BLaER1 treated with 17β-estradiol and CSF1 and Interleukin-3, amounts not matched to agents 10 nM and 100 nM (cell line): Measurements from ENCODE around the gene CCL14.

ENCODE experiments used
- H3K27ac ChIP-seq, 11 experiments: shearing (Covaris generic); formaldehyde crosslinking; 2 replicates each; pipeline ENCODE4 v1.8.1; 2022
- H3K27me3 ChIP-seq, 11 experiments: shearing (Covaris generic); formaldehyde crosslinking; 2 replicates each; pipeline ENCODE4 v1.8.1; 2022
- H3K36me3 ChIP-seq, 11 experiments: shearing (Covaris generic); formaldehyde crosslinking; 2 replicates each; pipeline ENCODE4 v1.8.1; 2022
- H3K4me1 ChIP-seq, 10 experiments: shearing (Covaris generic); formaldehyde crosslinking; 2 replicates each; pipeline ENCODE4 v1.8.1; 2022
- H3K4me2 ChIP-seq, 11 experiments: shearing (Covaris generic); formaldehyde crosslinking; 2 replicates each; pipeline ENCODE4 v1.8.1; 2022
- H3K4me3 ChIP-seq, 10 experiments: shearing (Covaris generic); formaldehyde crosslinking; 2 replicates each; pipeline ENCODE4 v1.8.1; 2022
- H3K9ac ChIP-seq, 11 experiments: shearing (Covaris generic); formaldehyde crosslinking; 2 replicates each; pipeline ENCODE4 v1.8.1; 2022
- H3K9me3 ChIP-seq, 11 experiments: shearing (Covaris generic); formaldehyde crosslinking; replicated peaks in 1 of 11; 2 replicates each; pipeline ENCODE4 v1.8.1; 2022
- H4K20me1 ChIP-seq, 11 experiments: shearing (Covaris generic); formaldehyde crosslinking; 2 replicates each; pipeline ENCODE4 v1.8.1; 2022
- Cebpa-rat ChIP-seq, 11 experiments: shearing (Covaris generic); IDR thresholded peaks; 2 replicates each; pipeline ENCODE4 v1.8.1; 2022

Gene CCL14

GRCh38 chr17:35977509-35977908 lies 9.0 kb downstream of the CCL14 start:
- Histone ChIP-seq H3K27me3 (no peaks in the 10 kb centered on the region), H3K36me3 (no peaks in the 10 kb centered on the region), H3K4me2 (no peak overlapping the region), H4K20me1 (no peaks in the 10 kb centered on the region), H3K9ac (no peak overlapping the region), H3K27ac (no peak overlapping the region), H3K4me1 (peaks cover 0 to 21% (median 2%) of the 10 kb centered on the region in 10 experiments; a peak in 7 of 20 replicates), H3K4me3 (no peak overlapping the region), H3K9me3 (no peaks in the 10 kb centered on the region)
- no peak for TF ChIP-seq Cebpa-rat (IDR thresholded peaks at IDR 0.05)

DNA sequence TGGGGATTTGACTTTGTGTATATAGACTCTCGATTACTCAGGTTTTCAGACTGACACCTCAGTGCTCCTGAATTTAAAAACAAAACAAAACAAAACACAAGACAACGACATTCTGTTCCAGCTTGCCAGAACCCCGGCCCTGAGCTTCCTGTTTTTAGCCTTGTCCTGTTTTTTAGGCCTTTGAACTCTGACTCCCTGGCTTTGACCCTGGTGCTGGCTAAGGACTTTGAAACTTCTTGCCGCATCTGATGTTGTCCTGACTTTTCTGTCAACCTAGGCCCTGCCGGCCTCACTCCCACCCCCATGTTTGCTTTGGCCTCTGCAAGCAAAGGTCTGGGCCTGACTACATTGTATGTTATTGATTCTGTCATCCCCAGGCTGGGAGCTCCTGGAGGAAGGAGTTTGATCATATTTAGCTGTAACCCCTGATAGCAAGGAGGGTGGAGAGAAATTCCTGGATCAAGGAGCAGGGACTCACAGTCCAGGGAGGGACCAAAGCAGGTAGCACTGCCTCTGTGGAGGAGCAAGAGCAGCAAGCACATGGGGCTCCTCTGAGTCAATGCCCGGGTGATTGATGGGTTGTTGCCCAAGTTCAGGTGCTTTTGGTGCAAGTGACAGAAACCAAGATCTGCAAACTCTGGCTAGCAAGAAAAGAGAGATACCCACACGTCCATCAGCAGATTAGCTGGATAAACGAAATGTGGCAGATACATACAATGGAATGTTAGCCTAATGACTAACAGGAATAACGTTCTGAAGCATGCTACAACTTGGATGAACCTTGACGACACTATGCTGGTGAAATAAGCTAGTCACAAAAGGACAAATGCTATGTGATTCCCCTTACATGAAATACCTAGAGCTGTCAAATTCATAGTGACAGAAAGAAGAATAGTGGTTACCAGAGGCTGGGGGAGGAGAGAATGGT lies 12.9 kb downstream of the CCL14 start:
- peaks cover 0 to 36% (median 5%) of the 10 kb centered on the region in 10 experiments; a peak in 10 of 20 replicates for H3K4me1 ChIP-seq
- no peaks in the 10 kb centered on the region for H4K20me1 ChIP-seq
- H3K4me2 ChIP-seq = peak overlapping the region in 4 of 11 experiments; percentile 8 to 18 (median 14); a peak in 6 of 22 replicates
- peak overlapping the region in 1 of 11 experiments; percentile 16; a peak in 1 of 22 replicates for H3K27ac ChIP-seq
- no peaks in the 10 kb centered on the region for H3K36me3 ChIP-seq
- H3K4me3 ChIP-seq = no peak overlapping the region
- no peak for TF ChIP-seq Cebpa-rat (IDR thresholded peaks at IDR 0.05)
- no peak overlapping the region; a peak in 1 of 22 replicates for H3K9ac ChIP-seq
- no peaks in the 10 kb centered on the region for H3K9me3 ChIP-seq
- no peaks in the 10 kb centered on the region for H3K27me3 ChIP-seq

DNA sequence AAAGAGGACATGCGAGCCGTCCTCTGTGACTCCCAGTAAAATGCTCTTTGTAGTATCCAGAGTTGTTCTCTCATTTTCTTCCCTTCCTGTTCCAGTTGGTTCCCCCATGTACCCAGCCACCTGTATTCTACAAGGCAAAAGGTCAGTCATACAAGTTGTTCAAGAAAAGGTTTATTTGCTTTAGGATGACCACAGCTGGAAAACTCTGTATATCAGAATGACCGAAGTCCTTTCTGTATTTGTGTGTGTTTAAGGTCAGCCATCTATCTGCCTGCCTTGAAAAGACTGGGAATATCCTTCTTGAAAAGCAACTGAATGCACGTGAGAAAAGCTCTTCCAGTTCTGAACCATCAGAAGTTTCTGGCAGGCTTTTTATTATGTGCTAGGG lies 13.6 kb downstream of the CCL14 start:
- no peaks in the 10 kb centered on the region for H3K36me3 ChIP-seq
- H3K27me3 ChIP-seq = no peaks in the 10 kb centered on the region
- H3K27ac ChIP-seq = peak overlapping the region in 1 of 11 experiments; percentile 16; a peak in 1 of 22 replicates
- peak overlapping the region in 3 of 11 experiments; percentile 8 to 18 (median 18); a peak in 4 of 22 replicates for H3K4me2 ChIP-seq
- H3K4me1 ChIP-seq = peaks cover 0 to 36% (median 5%) of the 10 kb centered on the region in 10 experiments; a peak in 10 of 20 replicates
- H3K9me3 ChIP-seq = no peaks in the 10 kb centered on the region
- no peaks in the 10 kb centered on the region for H4K20me1 ChIP-seq
- H3K9ac ChIP-seq = no peak overlapping the region
- TF ChIP-seq Cebpa-rat (IDR thresholded peaks at IDR 0.05) = no peak
- H3K4me3 ChIP-seq = no peak overlapping the region

- TF ChIP-seq Cebpa-rat (IDR thresholded peaks at IDR 0.05) = no peak
- H3K27ac ChIP-seq = no peak overlapping the region
- no peaks in the 10 kb centered on the region for H3K36me3 ChIP-seq
- H3K9ac ChIP-seq = no peak overlapping the region
- H3K4me3 ChIP-seq = no peak overlapping the region
- no peaks in the 10 kb centered on the region for H4K20me1 ChIP-seq
- H3K27me3 ChIP-seq = no peaks in the 10 kb centered on the region
- no peaks in the 10 kb centered on the region for H3K9me3 ChIP-seq
- H3K4me1 ChIP-seq = peaks cover 0 to 36% (median 5%) of the 10 kb centered on the region in 10 experiments; a peak in 10 of 20 replicates
- H3K4me2 ChIP-seq = no peak overlapping the region
Measured at GRCh38 chr17:35972535-35972934, 14.0 kb downstream of the CCL14 start.

GRCh38 chr17:35972066-35972465 lies 14.5 kb downstream of the CCL14 start:
- Histone ChIP-seq H3K4me3 (no peak overlapping the region), H3K27ac (no peak overlapping the region), H3K4me1 (peaks cover 0 to 36% (median 5%) of the 10 kb centered on the region in 10 experiments; a peak in 10 of 20 replicates), H3K27me3 (no peaks in the 10 kb centered on the region), H3K36me3 (no peaks in the 10 kb centered on the region), H3K9ac (no peak overlapping the region), H3K9me3 (no peaks in the 10 kb centered on the region), H3K4me2 (no peak overlapping the region), H4K20me1 (no peaks in the 10 kb centered on the region)
- no peak for TF ChIP-seq Cebpa-rat (IDR thresholded peaks at IDR 0.05)

GRCh38 chr17:35969558-35970380 lies 16.8 kb downstream of the CCL14 start:
- Histone ChIP-seq H3K36me3 (no peaks in the 10 kb centered on the region), H3K27ac (peak overlapping the region in 6 of 11 experiments; percentile 7 to 28 (median 16); a peak in 4 of 22 replicates), H4K20me1 (no peaks in the 10 kb centered on the region), H3K4me1 (peaks cover 0 to 24% (median 5%) of the 10 kb centered on the region in 10 experiments; a peak in 10 of 20 replicates), H3K27me3 (no peaks in the 10 kb centered on the region), H3K9me3 (no peaks in the 10 kb centered on the region), H3K4me3 (no peak overlapping the region), H3K4me2 (peak overlapping the region in 4 of 11 experiments; percentile 12 to 61 (median 34); a peak in 8 of 22 replicates), H3K9ac (0 out of 22 replicates have a peak overlapping the region, but pooled peaks of 1 of the 11 experiments have one; percentile 0)
- TF ChIP-seq Cebpa-rat (IDR thresholded peaks at IDR 0.05) = no peak

DNA sequence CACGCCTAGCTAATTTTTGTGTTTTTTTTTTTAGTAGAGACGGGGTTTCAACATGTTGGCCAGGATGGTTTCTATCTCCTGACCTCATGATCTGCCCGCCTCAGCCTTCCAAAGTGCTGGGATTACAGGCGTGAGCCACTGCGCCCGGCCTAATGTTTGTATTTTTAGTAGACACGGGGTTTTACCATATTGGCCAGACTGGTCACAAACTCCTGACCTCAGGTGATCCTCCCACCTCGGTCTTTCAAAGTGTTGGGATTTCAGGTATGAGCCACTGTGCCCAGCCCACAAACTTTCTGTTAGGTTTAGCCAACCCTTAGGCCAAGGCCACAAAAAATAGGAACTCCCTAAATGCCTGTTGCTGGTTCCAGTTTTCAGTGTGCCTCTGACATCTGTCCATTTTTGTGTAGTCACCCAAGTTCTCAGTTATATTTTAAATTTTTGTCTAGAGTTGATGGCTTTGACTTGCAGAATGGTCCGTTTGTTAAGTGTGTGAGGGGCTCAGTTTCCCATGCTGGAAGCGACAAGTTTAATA lies 17.9 kb downstream of the CCL14 start:
- Histone ChIP-seq H3K36me3 (no peaks in the 10 kb centered on the region), H3K9me3 (no peaks in the 10 kb centered on the region), H4K20me1 (no peaks in the 10 kb centered on the region), H3K9ac (no peak overlapping the region; a peak in 1 of 22 replicates), H3K4me3 (no peak overlapping the region), H3K4me2 (no peak overlapping the region), H3K27me3 (no peaks in the 10 kb centered on the region), H3K27ac (no peak overlapping the region), H3K4me1 (peaks cover 0 to 23% (median 5%) of the 10 kb centered on the region in 10 experiments; a peak in 10 of 20 replicates)
- TF ChIP-seq Cebpa-rat (IDR thresholded peaks at IDR 0.05) = no peak

- H3K27ac ChIP-seq = no peak overlapping the region
- H3K4me1 ChIP-seq = peaks cover 0 to 8% (median 2%) of the 10 kb centered on the region in 10 experiments; a peak in 10 of 20 replicates
- H3K4me2 ChIP-seq = no peak overlapping the region
- no peak overlapping the region for H3K9ac ChIP-seq
- no peak for TF ChIP-seq Cebpa-rat (IDR thresholded peaks at IDR 0.05)
- H3K36me3 ChIP-seq = no peaks in the 10 kb centered on the region
- no peaks in the 10 kb centered on the region for H4K20me1 ChIP-seq
- H3K4me3 ChIP-seq = no peak overlapping the region
- no peaks in the 10 kb centered on the region for H3K27me3 ChIP-seq
- H3K9me3 ChIP-seq = no peaks in the 10 kb centered on the region
Measured at GRCh38 chr17:35965272-35965671, 21.3 kb downstream of the CCL14 start.

GRCh38 chr17:35963663-35964062 lies 22.9 kb downstream of the CCL14 start:
- Histone ChIP-seq H3K27me3 (no peaks in the 10 kb centered on the region), H4K20me1 (no peaks in the 10 kb centered on the region), H3K27ac (no peak overlapping the region), H3K4me3 (no peak overlapping the region), H3K9me3 (no peaks in the 10 kb centered on the region), H3K9ac (no peak overlapping the region), H3K36me3 (no peaks in the 10 kb centered on the region), H3K4me2 (no peak overlapping the region), H3K4me1 (no peaks in the 10 kb centered on the region)
- TF ChIP-seq Cebpa-rat (IDR thresholded peaks at IDR 0.05) = no peak
